ENCODE measurements around the gene TOX2. TPM values are rescaled to one million over a fixed set of nuclear protein-coding genes. Genes with fewer than 3 reads are reported as not detected.

TOX2 gene
- total RNA-seq, 1 experiment from 2014 or later: 85.4 TPM

DNA sequence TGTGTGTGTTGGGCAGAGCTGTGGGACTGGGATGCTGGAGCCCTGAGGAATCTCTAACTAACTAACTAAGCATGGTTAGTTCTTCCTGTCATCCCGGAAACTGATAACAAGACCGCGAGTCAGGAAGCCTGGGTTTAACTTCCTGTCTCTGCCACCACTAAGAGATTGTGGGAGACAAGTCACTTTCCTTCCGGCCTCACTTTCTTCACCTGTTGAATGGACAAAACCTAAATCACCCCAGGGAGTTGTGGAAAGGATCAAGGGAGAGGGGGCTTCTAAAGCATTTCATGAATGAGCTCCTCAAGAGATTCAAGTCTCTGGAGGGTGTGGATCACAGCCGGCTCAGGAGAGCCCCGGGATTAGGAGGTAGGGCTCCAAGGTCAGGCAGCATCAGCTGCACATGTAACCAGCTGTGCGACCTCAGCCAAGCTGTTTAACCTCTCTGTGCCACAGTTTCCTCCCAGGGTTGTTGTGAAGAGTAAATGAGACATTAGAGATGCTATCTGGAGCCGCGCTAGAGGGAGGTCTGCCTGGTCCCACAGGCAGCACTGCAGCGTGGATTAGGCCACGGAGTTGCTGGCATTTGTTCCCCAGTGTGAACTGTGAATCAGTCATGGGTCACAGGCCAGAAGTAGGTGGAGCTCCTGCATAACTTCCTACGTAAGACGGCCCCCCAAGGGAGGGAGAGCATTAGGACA is 105.1 kb downstream of the TOX2 start:
- in situ Hi-C loops (cut with HindIII; ENCODE audit: low pct_unique_long_range_greater_than_20kb, low sequenced_read_pairs): no loop called here
- Histone ChIP-seq H3K27me3 (ENCODE audit: control insufficient read depth, insufficient read depth, low read length) (no peaks in the 10 kb centered on the region), H3K27ac (ENCODE audit: low read length) (peak overlapping the region; percentile 91), H3K4me1 (ENCODE audit: control insufficient read depth, insufficient read depth, low read length) (peaks cover 55% of the 10 kb centered on the region), H3K9me3 (ENCODE audit: control insufficient read depth, insufficient read depth, low read depth, low read length) (no peaks in the 10 kb centered on the region), H3K4me3 (ENCODE audit: low read depth in 2 of 2, low read length in 2 of 2) (no peak overlapping the region), H3K36me3 (ENCODE audit: control insufficient read depth, insufficient read depth, low read length) (no peaks in the 10 kb centered on the region)
- intact Hi-C loops (cut with micrococcal nuclease; ENCODE audit: unreplicated experiment): no loop called here
- ChIA-PET CTCF (no interaction called here), POLR2A (no interaction called here)
- no TSS peak for BruUV-seq (replicated peaks)
- DNase-seq (ENCODE audit: low read depth, low spot score) (no peak), ATAC-seq (no peak)
- no peak for TF ChIP-seq SIN3A (IDR thresholded peaks at IDR 0.05; ENCODE audit: borderline replicate concordance, insufficient read depth, low read depth, low read length)
- TF ChIP-seq, protein P1, sequence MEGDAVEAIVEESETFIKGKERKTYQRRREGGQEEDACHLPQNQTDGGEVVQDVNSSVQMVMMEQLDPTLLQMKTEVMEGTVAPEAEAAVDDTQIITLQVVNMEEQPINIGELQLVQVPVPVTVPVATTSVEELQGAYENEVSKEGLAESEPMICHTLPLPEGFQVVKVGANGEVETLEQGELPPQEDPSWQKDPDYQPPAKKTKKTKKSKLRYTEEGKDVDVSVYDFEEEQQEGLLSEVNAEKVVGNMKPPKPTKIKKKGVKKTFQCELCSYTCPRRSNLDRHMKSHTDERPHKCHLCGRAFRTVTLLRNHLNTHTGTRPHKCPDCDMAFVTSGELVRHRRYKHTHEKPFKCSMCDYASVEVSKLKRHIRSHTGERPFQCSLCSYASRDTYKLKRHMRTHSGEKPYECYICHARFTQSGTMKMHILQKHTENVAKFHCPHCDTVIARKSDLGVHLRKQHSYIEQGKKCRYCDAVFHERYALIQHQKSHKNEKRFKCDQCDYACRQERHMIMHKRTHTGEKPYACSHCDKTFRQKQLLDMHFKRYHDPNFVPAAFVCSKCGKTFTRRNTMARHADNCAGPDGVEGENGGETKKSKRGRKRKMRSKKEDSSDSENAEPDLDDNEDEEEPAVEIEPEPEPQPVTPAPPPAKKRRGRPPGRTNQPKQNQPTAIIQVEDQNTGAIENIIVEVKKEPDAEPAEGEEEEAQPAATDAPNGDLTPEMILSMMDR (IDR thresholded peaks at IDR 0.05): no peak
- TF ChIP-seq TCF7L2 (IDR thresholded peaks at IDR 0.05; ENCODE audit: low read depth, low read length): no peak
- TF ChIP-seq, protein P2, sequence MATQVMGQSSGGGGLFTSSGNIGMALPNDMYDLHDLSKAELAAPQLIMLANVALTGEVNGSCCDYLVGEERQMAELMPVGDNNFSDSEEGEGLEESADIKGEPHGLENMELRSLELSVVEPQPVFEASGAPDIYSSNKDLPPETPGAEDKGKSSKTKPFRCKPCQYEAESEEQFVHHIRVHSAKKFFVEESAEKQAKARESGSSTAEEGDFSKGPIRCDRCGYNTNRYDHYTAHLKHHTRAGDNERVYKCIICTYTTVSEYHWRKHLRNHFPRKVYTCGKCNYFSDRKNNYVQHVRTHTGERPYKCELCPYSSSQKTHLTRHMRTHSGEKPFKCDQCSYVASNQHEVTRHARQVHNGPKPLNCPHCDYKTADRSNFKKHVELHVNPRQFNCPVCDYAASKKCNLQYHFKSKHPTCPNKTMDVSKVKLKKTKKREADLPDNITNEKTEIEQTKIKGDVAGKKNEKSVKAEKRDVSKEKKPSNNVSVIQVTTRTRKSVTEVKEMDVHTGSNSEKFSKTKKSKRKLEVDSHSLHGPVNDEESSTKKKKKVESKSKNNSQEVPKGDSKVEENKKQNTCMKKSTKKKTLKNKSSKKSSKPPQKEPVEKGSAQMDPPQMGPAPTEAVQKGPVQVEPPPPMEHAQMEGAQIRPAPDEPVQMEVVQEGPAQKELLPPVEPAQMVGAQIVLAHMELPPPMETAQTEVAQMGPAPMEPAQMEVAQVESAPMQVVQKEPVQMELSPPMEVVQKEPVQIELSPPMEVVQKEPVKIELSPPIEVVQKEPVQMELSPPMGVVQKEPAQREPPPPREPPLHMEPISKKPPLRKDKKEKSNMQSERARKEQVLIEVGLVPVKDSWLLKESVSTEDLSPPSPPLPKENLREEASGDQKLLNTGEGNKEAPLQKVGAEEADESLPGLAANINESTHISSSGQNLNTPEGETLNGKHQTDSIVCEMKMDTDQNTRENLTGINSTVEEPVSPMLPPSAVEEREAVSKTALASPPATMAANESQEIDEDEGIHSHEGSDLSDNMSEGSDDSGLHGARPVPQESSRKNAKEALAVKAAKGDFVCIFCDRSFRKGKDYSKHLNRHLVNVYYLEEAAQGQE (IDR thresholded peaks at IDR 0.05; ENCODE audit: insufficient read depth in 1 of 2, low read depth in 2 of 2, low read length in 1 of 2): no peak
- TF ChIP-seq POLR2AphosphoS5 (IDR thresholded peaks at IDR 0.05; ENCODE audit: low read depth, low read length): no peak

DNA sequence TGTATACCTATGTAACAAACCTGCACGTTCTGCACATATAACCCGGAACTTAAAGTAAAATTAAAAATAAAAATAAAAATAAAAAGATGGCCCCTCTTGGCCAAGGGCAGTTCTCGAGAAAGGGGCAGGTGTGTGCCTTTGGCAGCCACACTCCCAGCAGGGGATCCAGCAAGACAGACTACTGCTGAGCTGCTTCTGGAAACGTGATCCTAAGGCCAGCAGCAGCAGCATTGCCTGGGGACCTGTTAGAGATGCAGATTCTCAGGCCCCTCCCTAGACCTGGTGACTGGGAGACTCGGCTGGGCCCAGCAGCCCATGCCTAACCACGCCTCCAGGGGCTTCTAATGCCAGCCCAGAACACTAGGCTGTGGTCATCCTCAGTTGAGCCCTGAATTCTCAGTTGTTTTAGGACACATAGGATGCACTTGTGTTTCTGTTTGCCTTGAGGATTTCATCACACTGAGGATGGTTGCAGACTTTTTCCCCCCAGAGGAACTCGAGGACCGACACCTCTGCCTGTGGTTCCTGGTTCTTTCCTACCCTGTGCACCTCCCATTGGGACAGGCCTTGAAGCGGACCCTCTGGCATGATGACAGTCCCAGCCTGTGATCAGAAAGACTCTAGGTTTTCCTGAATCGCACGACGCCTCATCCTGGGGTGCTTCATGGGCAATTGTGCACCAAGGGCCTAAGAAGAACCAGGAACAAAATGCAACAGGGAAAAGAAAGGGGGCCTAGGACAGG is 105.9 kb downstream of the TOX2 start:
- H3K36me3 ChIP-seq (ENCODE audit: control insufficient read depth, insufficient read depth, low read length): no peaks in the 10 kb centered on the region
- BruUV-seq (replicated peaks): no TSS peak
- DNase-seq (ENCODE audit: low read depth, low spot score) (no peak), ATAC-seq (no peak)
- intact Hi-C loops (cut with micrococcal nuclease; ENCODE audit: unreplicated experiment) (no loop called here), in situ Hi-C loops (cut with HindIII; ENCODE audit: low pct_unique_long_range_greater_than_20kb, low sequenced_read_pairs) (no loop called here)
- no peaks in the 10 kb centered on the region for H3K27me3 ChIP-seq (ENCODE audit: control insufficient read depth, insufficient read depth, low read length)
- H3K9me3 ChIP-seq (ENCODE audit: control insufficient read depth, insufficient read depth, low read depth, low read length): no peaks in the 10 kb centered on the region
- POLR2A ChIA-PET: no interaction called here
- CTCF ChIA-PET: no interaction called here
- H3K27ac ChIP-seq (ENCODE audit: low read length): peak overlapping the region; percentile 91
- H3K4me3 ChIP-seq (ENCODE audit: low read depth in 2 of 2, low read length in 2 of 2): no peak overlapping the region
- no peak for TF ChIP-seq SIN3A (IDR thresholded peaks at IDR 0.05; ENCODE audit: borderline replicate concordance, insufficient read depth, low read depth, low read length)
- TF ChIP-seq, protein P2 (IDR thresholded peaks at IDR 0.05; ENCODE audit: insufficient read depth in 1 of 2, low read depth in 2 of 2, low read length in 1 of 2): no peak
- TF ChIP-seq TCF7L2 (IDR thresholded peaks at IDR 0.05; ENCODE audit: low read depth, low read length): no peak
- TF ChIP-seq, protein P1 (IDR thresholded peaks at IDR 0.05): no peak
- no peak for TF ChIP-seq POLR2AphosphoS5 (IDR thresholded peaks at IDR 0.05; ENCODE audit: low read depth, low read length)
- peaks cover 50% of the 10 kb centered on the region for H3K4me1 ChIP-seq (ENCODE audit: control insufficient read depth, insufficient read depth, low read length)

All from Panc1 (cell line).